WTC11 (cell line): ENCODE data around the gene PLAC8. TPM values are rescaled to one million over a fixed set of nuclear protein-coding genes. Genes with fewer than 3 reads are reported as not detected.
"Not testable (repeated sequence)": the region's sequence is repeated elsewhere in the genome, so short reads cannot be mapped to it uniquely, and the experiment has no call there.

ENCODE experiments used
- ATAC-seq: fragments of 200-7000 bp; cut with Tn5 transposase; 2 replicates; pipeline ENCODE4 v1.10.0; 2021; ENCODE audit warnings: mild to moderate bottlenecking, moderate library complexity
- CTCF ChIA-PET: fragments of 300-600 bp; sonication (Branson Sonifier 250); formaldehyde crosslinking; loops from one replicate; lab custom pipeline; 2021; ENCODE audit warnings: antibody characterized with exemption; lab: Charles Lee
- POLR2A ChIA-PET: fragments of 350-600 bp; sonication (Branson Sonifier 250); formaldehyde crosslinking; loops from one replicate; lab custom pipeline; 2021; ENCODE audit warnings: antibody characterized with exemption; lab: Charles Lee
- DNase-seq: peaks from one replicate; pipeline ENCODE4 v3.0.0; 2021; ENCODE audit warnings: low spot score
- H3K27ac Mint-ChIP-seq: 2 replicates; pipeline ENCODE4 v1.8.0; 2021; ENCODE audit warnings: mixed read lengths
- H3K27me3 Mint-ChIP-seq: 2 replicates; pipeline ENCODE4 v1.8.0; 2021; ENCODE audit warnings: low read depth, mild to moderate bottlenecking, moderate library complexity, mixed read lengths
- H3K36me3 Mint-ChIP-seq: 2 replicates; pipeline ENCODE4 v1.8.0; 2021; ENCODE audit warnings: mixed read lengths
- H3K4me1 Mint-ChIP-seq: 2 replicates; pipeline ENCODE4 v1.8.0; 2022; ENCODE audit warnings: mixed read lengths
- H3K4me3 Mint-ChIP-seq: 2 replicates; pipeline ENCODE4 v1.8.0; 2021; ENCODE audit warnings: mild to moderate bottlenecking, moderate library complexity, mixed read lengths
- H3K9me3 Mint-ChIP-seq: 2 replicates; pipeline ENCODE4 v1.8.0; 2021; ENCODE audit warnings: mixed read lengths
- ATF1 ChIP-seq: sonication (generic); formaldehyde crosslinking; IDR thresholded peaks from 2 replicates; pipeline ENCODE4 v1.8.1; 2023; ENCODE audit warnings: mild to moderate bottlenecking, moderate library complexity, missing genetic modification reagents
- ATF3 ChIP-seq: sonication (generic); formaldehyde crosslinking; conservative IDR thresholded peaks from 2 replicates; pipeline ENCODE4 v1.8.1; 2022; ENCODE audit warnings: mild to moderate bottlenecking, missing genetic modification reagents
- CREB1 ChIP-seq: sonication (generic); formaldehyde crosslinking; IDR thresholded peaks from 2 replicates; pipeline ENCODE4 v1.8.0; 2023; ENCODE audit warnings: mild to moderate bottlenecking, missing genetic modification reagents
- GABPB1 ChIP-seq: sonication (generic); formaldehyde crosslinking; IDR thresholded peaks from 2 replicates; pipeline ENCODE4 v1.8.1; 2023; ENCODE audit warnings: mild to moderate bottlenecking, missing genetic modification reagents
- GRHL2 ChIP-seq: fragments of 250-450 bp; sonication (Bioruptor Pico); IDR thresholded peaks from 2 replicates; pipeline ENCODE4 v1.8.0; 2022; ENCODE audit warnings: mild to moderate bottlenecking, moderate library complexity; ENCODE audit not compliant: insufficient replicate concordance, severe bottlenecking
- JAZF1 ChIP-seq: fragments of 250-450 bp; sonication (Bioruptor Pico); IDR thresholded peaks from 2 replicates; pipeline ENCODE4 v1.9.0; 2021; ENCODE audit warnings: moderate library complexity, mild to moderate bottlenecking, inconsistent platforms
- JUN ChIP-seq: sonication (generic); formaldehyde crosslinking; IDR thresholded peaks from 2 replicates; pipeline ENCODE4 v1.8.0; 2023; ENCODE audit warnings: mild to moderate bottlenecking, missing genetic modification reagents
- KAT7 ChIP-seq: sonication (generic); formaldehyde crosslinking; IDR thresholded peaks from 2 replicates; pipeline ENCODE4 v1.8.1; 2023; ENCODE audit warnings: missing genetic modification reagents, mild to moderate bottlenecking, borderline replicate concordance
- NFYB ChIP-seq: sonication (generic); formaldehyde crosslinking; conservative IDR thresholded peaks from 2 replicates; pipeline ENCODE4 v1.8.0; 2022; ENCODE audit warnings: low read depth, missing genetic modification reagents
- RELA ChIP-seq: sonication (generic); formaldehyde crosslinking; IDR thresholded peaks from 2 replicates; pipeline ENCODE4 v1.8.1; 2022; ENCODE audit warnings: missing genetic modification reagents, mild to moderate bottlenecking, borderline replicate concordance
- SMAD4 ChIP-seq: sonication (generic); formaldehyde crosslinking; IDR thresholded peaks from 2 replicates; pipeline ENCODE4 v1.8.0; 2022; ENCODE audit warnings: mild to moderate bottlenecking, missing genetic modification reagents
- SP1 ChIP-seq: sonication (generic); formaldehyde crosslinking; conservative IDR thresholded peaks from 2 replicates; pipeline ENCODE4 v1.8.1; 2022; ENCODE audit warnings: missing genetic modification reagents
- TP53 ChIP-seq: sonication (generic); formaldehyde crosslinking; IDR thresholded peaks from 2 replicates; pipeline ENCODE4 v1.8.1; 2023; ENCODE audit warnings: mild to moderate bottlenecking, missing genetic modification reagents
- ZMAT4 ChIP-seq: fragments of 250-450 bp; sonication (Bioruptor Pico); IDR thresholded peaks from 2 replicates; pipeline ENCODE4 v1.9.0; 2021; ENCODE audit warnings: mild to moderate bottlenecking
- ZNF219 ChIP-seq: sonication (generic); formaldehyde crosslinking; IDR thresholded peaks from 2 replicates; pipeline ENCODE4 v1.8.0; 2023; ENCODE audit warnings: missing genetic modification reagents, mild to moderate bottlenecking, borderline replicate concordance
- ZSCAN18 ChIP-seq: fragments of 250-450 bp; sonication (Bioruptor Pico); IDR thresholded peaks from 2 replicates; pipeline ENCODE4 v2.1.2; 2022; ENCODE audit warnings: mild to moderate bottlenecking, moderate library complexity
- total RNA-seq: library from RNA; stranded (reverse); gene quantifications from 3 replicates; pipeline ENCODE4 v1.2.3, GENCODE V29; 2021
- TF ChIP-seq, protein P1 (sequence below): fragments of 250-450 bp; sonication (Bioruptor Pico); IDR thresholded peaks from 2 replicates; pipeline ENCODE4 v1.8.0; 2021; ENCODE audit warnings: mild to moderate bottlenecking
- TF ChIP-seq, protein P2 (sequence below): sonication (generic); formaldehyde crosslinking; conservative IDR thresholded peaks from 2 replicates; pipeline ENCODE4 v1.8.1; 2023; ENCODE audit warnings: mild to moderate bottlenecking, low read depth, missing genetic modification reagents, moderate library complexity

PLAC8 gene
- total RNA-seq, 1 experiment from 2014 or later: 1.6 TPM

- no peak overlapping the region for H3K27ac Mint-ChIP-seq
- TF ChIP-seq RELA (CRISPR knock-in tag): no peak
- TF ChIP-seq ZNF219 (CRISPR knock-in tag): no peak
- no peak for TF ChIP-seq JAZF1
- TF ChIP-seq ZMAT4: no peak
- no peak for TF ChIP-seq SMAD4 (CRISPR knock-in tag)
- TF ChIP-seq ATF3 (CRISPR knock-in tag): no peak
- no peak for TF ChIP-seq JUN (CRISPR knock-in tag)
- TF ChIP-seq, protein P1, sequence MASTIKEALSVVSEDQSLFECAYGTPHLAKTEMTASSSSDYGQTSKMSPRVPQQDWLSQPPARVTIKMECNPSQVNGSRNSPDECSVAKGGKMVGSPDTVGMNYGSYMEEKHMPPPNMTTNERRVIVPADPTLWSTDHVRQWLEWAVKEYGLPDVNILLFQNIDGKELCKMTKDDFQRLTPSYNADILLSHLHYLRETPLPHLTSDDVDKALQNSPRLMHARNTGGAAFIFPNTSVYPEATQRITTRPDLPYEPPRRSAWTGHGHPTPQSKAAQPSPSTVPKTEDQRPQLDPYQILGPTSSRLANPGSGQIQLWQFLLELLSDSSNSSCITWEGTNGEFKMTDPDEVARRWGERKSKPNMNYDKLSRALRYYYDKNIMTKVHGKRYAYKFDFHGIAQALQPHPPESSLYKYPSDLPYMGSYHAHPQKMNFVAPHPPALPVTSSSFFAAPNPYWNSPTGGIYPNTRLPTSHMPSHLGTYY: no peak
- TF ChIP-seq KAT7 (CRISPR knock-in tag): no peak
- no peak for TF ChIP-seq NFYB (CRISPR knock-in tag)
- TF ChIP-seq GRHL2 (CRISPR knock-in tag): no peak
- TF ChIP-seq ZSCAN18 (CRISPR knock-in tag): no peak
- TF ChIP-seq TP53 (CRISPR knock-in tag): no peak
- no peak for TF ChIP-seq CREB1 (CRISPR knock-in tag)
- TF ChIP-seq, protein P2, sequence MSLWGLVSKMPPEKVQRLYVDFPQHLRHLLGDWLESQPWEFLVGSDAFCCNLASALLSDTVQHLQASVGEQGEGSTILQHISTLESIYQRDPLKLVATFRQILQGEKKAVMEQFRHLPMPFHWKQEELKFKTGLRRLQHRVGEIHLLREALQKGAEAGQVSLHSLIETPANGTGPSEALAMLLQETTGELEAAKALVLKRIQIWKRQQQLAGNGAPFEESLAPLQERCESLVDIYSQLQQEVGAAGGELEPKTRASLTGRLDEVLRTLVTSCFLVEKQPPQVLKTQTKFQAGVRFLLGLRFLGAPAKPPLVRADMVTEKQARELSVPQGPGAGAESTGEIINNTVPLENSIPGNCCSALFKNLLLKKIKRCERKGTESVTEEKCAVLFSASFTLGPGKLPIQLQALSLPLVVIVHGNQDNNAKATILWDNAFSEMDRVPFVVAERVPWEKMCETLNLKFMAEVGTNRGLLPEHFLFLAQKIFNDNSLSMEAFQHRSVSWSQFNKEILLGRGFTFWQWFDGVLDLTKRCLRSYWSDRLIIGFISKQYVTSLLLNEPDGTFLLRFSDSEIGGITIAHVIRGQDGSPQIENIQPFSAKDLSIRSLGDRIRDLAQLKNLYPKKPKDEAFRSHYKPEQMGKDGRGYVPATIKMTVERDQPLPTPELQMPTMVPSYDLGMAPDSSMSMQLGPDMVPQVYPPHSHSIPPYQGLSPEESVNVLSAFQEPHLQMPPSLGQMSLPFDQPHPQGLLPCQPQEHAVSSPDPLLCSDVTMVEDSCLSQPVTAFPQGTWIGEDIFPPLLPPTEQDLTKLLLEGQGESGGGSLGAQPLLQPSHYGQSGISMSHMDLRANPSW (CRISPR knock-in tag): no peak
- TF ChIP-seq ATF1 (CRISPR knock-in tag): no peak
- H3K9me3 Mint-ChIP-seq: peaks cover 11% of the 10 kb centered on the region; the same call in 1 of the 2 replicates
- no peak overlapping the region for H3K4me3 Mint-ChIP-seq
- H3K36me3 Mint-ChIP-seq: no peaks in the 10 kb centered on the region
- DNase-seq: no peak
- H3K27me3 Mint-ChIP-seq: no peaks in the 10 kb centered on the region
- POLR2A ChIA-PET: no interaction called here
- ATAC-seq: no peak
- H3K4me1 Mint-ChIP-seq: peaks cover 7% of the 10 kb centered on the region
- CTCF ChIA-PET: no interaction called here
These were observed 32.3 kb upstream of the PLAC8 start for GRCh38 chr4:83146841-83147240.

DNA sequence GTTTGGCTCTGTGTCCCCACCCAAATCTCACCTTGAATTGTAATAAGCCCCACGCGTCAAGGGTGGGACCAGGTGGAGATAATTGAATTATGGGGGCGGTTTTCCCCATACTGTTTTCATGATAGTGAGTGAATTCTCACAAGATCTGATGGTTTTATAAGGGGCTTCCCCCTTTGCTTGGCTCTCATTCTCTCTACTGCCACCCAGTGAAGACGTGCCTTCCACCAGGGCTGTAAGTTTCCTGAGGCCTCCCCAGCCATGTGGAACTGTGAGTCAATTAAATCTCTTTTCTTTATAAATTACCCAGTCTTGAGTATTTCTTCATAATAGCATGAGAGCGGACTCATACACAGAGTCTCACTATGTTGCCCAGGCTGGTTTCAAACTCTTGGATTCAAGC, 31.2 kb upstream of the PLAC8 start:
- ATAC-seq: peak; percentile 77
- H3K4me1 Mint-ChIP-seq, H3K36me3 Mint-ChIP-seq, H3K27ac Mint-ChIP-seq, H3K27me3 Mint-ChIP-seq, POLR2A ChIA-PET, H3K4me3 Mint-ChIP-seq, DNase-seq: not testable (repeated sequence)
- H3K9me3 Mint-ChIP-seq: peaks cover 11% of the 10 kb centered on the region; the same call in 1 of the 2 replicates
- CTCF ChIA-PET: interaction anchor here (1.4 to 2.4 kb wide), 2 partner anchors 35 to 72 kb away, joined by 5 to 8 read pairs; no protein-coding TSS in a partner anchor

DNA sequence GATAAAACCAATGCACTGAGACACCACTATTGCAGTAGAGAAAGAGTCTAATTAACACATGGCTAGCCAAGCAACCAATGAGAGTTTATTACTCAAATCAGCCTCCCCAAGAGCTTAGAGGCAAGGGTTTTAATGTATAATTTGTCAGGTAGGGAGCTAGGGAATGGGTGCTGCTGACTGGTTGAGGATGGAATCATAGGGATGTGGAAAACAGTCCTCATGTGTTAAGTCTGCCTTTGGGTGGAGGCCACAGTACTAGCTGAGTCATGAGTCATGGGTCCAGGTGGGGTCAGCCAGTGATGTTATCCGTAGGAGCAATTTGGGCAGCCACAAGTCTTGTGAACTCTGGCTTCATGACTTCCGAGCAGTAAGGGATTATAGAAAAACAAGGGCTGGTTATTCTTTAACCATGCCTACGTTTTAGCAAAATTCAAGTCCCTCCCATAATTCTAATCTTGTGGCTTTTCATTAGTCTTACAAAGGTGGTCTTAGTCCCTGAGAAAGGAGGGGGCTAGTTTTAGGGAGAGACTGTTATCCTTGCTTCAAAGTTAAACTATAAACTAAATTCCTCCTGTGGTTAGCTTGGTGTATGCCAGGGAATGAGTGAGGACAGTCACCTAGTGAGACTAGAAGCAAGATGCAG, 25.1 kb upstream of the PLAC8 start:
- peaks cover 20% of the 10 kb centered on the region for H3K36me3 Mint-ChIP-seq
- peaks cover 64% of the 10 kb centered on the region for H3K9me3 Mint-ChIP-seq
- TF ChIP-seq GABPB1 (CRISPR knock-in tag) (peak; percentile 19; the same call in 1 of the 2 replicates), SP1 (CRISPR knock-in tag) (no peak)
- DNase-seq (no peak), ATAC-seq (no peak)
- POLR2A ChIA-PET: no interaction called here
- CTCF ChIA-PET: interaction anchor here (0.8 kb wide), 1 partner anchor 29 kb away, joined by 3 read pairs; no protein-coding TSS in a partner anchor
- H3K4me3 Mint-ChIP-seq: no peak overlapping the region
- H3K27me3 Mint-ChIP-seq: peaks cover 3% of the 10 kb centered on the region; the same call in 1 of the 2 replicates
- no peak overlapping the region for H3K27ac Mint-ChIP-seq
- H3K4me1 Mint-ChIP-seq: no peaks in the 10 kb centered on the region
